ENCODE measurements around the gene STKLD1. TPM values are rescaled to one million over a fixed set of nuclear protein-coding genes. Genes with fewer than 3 reads are reported as not detected.

The STKLD1 gene
- total and polyA plus RNA-seq, 9 of the 15 experiments (the other 6 are each of a cell fraction or from before 2014, with no cell fraction given), result 0.10 to 0.65 (median 0.33) TPM; not detected in 2

GRCh38 chr9:133356391-133357091, 19.6 kb upstream of the STKLD1 start, which contains the start of the genes SURF1 and SURF2 (continued):
- TF ChIP-seq TAF15 (IDR thresholded peaks at IDR 0.05; ENCODE audit: low read depth, low read length) (no peak), ZNF354B (CRISPR knock-in tag; IDR thresholded peaks at IDR 0.05) (no peak), HDAC3 (IDR thresholded peaks at IDR 0.05; ENCODE audit: borderline replicate concordance, partially characterized antibody) (no peak), ZNF76 (CRISPR knock-in tag; IDR thresholded peaks at IDR 0.05; ENCODE audit: borderline replicate concordance) (no peak), PRDM10 (IDR thresholded peaks at IDR 0.05; ENCODE audit: partially characterized antibody) (no peak), ZNF589 (CRISPR knock-in tag; IDR thresholded peaks at IDR 0.05; ENCODE audit: low read depth) (no peak), CSDE1 (IDR thresholded peaks at IDR 0.05) (no peak), GTF2A2 (tag; IDR thresholded peaks at IDR 0.05) (no peak), PML (IDR thresholded peaks at IDR 0.05; ENCODE audit: low read length) (no peak), NCOA6 (IDR thresholded peaks at IDR 0.05) (no peak), NR2C1 (IDR thresholded peaks at IDR 0.05) (peak; percentile 93), NR2C1 (tag; IDR thresholded peaks at IDR 0.05) (peak; percentile 93), THRAP3 (IDR thresholded peaks at IDR 0.05; ENCODE audit: borderline replicate concordance) (no peak), HLTF (IDR thresholded peaks at IDR 0.05) (no peak), BRD9 (IDR thresholded peaks at IDR 0.05; ENCODE audit: low read depth, partially characterized antibody) (no peak), ZNF232 (CRISPR knock-in tag; IDR thresholded peaks at IDR 0.05) (no peak), L3MBTL2 (IDR thresholded peaks at IDR 0.05) (no peak), ATF1 (CRISPR knock-in tag; IDR thresholded peaks at IDR 0.05) (no peak), ATF1 (tag; IDR thresholded peaks at IDR 0.05) (peak; percentile 29; the same call in 1 of the 2 replicates), TBP (optimal IDR thresholded peaks at IDR 0.05; ENCODE audit: low read depth, low read length) (no peak)
- TF ChIP-seq, protein P1, sequence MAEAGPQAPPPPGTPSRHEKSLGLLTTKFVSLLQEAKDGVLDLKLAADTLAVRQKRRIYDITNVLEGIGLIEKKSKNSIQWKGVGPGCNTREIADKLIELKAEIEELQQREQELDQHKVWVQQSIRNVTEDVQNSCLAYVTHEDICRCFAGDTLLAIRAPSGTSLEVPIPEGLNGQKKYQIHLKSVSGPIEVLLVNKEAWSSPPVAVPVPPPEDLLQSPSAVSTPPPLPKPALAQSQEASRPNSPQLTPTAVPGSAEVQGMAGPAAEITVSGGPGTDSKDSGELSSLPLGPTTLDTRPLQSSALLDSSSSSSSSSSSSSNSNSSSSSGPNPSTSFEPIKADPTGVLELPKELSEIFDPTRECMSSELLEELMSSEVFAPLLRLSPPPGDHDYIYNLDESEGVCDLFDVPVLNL (CRISPR knock-in tag; IDR thresholded peaks at IDR 0.05; ENCODE audit: low read depth), result no peak
- TF ChIP-seq, protein P2, sequence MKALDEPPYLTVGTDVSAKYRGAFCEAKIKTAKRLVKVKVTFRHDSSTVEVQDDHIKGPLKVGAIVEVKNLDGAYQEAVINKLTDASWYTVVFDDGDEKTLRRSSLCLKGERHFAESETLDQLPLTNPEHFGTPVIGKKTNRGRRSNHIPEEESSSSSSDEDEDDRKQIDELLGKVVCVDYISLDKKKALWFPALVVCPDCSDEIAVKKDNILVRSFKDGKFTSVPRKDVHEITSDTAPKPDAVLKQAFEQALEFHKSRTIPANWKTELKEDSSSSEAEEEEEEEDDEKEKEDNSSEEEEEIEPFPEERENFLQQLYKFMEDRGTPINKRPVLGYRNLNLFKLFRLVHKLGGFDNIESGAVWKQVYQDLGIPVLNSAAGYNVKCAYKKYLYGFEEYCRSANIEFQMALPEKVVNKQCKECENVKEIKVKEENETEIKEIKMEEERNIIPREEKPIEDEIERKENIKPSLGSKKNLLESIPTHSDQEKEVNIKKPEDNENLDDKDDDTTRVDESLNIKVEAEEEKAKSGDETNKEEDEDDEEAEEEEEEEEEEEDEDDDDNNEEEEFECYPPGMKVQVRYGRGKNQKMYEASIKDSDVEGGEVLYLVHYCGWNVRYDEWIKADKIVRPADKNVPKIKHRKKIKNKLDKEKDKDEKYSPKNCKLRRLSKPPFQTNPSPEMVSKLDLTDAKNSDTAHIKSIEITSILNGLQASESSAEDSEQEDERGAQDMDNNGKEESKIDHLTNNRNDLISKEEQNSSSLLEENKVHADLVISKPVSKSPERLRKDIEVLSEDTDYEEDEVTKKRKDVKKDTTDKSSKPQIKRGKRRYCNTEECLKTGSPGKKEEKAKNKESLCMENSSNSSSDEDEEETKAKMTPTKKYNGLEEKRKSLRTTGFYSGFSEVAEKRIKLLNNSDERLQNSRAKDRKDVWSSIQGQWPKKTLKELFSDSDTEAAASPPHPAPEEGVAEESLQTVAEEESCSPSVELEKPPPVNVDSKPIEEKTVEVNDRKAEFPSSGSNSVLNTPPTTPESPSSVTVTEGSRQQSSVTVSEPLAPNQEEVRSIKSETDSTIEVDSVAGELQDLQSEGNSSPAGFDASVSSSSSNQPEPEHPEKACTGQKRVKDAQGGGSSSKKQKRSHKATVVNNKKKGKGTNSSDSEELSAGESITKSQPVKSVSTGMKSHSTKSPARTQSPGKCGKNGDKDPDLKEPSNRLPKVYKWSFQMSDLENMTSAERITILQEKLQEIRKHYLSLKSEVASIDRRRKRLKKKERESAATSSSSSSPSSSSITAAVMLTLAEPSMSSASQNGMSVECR (CRISPR knock-in tag; IDR thresholded peaks at IDR 0.05), result peak; percentile 82; the same call in 1 of the 2 replicates

Measured in K562 (cell line).